Measurements from ENCODE around the gene CD48. TPM values are rescaled to one million over a fixed set of nuclear protein-coding genes. Genes with fewer than 3 reads are reported as not detected.

Gene CD48, protein sequence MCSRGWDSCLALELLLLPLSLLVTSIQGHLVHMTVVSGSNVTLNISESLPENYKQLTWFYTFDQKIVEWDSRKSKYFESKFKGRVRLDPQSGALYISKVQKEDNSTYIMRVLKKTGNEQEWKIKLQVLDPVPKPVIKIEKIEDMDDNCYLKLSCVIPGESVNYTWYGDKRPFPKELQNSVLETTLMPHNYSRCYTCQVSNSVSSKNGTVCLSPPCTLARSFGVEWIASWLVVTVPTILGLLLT
- total RNA-seq, result not detected in 2 replicates

DNA sequence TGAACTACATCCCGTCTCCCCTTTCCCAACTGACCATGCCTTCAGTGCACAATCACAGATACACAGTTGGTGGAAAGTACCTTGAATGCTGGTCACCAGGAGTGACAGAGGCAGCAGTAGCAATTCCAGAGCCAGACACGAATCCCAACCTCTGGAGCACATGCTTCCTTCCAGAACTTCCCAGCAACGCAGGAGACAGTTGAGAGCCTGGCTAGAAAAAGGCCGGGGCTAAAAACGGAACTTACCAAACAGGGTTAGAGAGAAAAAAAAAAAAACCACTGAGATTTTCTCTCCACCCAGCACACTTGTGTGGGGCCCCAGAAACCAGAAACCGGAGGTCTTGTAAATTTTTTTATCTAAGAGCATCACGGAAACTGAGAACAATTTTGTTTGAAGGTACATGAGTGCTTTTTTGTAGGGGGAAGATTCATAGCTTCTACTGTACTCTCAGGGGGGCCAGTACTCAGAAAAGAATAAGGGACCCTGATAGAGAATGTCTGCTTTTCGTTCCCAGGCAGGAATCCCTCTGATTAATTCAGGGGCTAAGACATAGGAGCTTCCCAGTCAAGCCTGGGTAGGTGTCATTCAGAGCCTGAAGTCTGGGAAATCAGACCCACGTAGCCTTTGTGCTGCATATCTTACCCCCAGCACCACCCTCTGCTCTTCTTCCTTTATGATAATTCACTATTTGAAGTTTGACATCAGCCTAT, at the start of gene CD48:
Gene CD48, minus strand, starts transcription at position 221 of the 710 bp plus-strand sequence. Its CDS starts 59 bp downstream, at position 162.

DNA sequence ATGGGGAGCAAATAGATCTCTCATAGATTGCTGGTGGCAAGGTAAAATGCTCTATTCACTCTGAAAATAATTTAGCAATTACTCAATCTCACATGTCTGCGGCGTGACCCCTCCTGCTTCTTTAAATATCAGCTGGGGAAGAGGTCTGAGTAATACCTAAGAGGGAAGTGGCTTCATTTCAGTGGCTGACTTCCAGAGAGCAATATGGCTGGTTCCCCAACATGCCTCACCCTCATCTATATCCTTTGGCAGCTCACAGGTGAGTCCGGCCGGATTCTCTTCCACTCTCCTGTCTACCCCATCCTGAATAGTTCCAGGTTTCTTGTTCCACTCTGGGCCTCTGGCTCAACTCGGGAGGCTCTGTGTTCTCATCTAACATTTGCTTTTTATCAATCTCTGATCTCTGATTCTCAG, 27.5 kb upstream of the CD48 start, which contains the start of gene SLAMF7:
Gene SLAMF7, plus strand, starts transcription at position 150 of the 414 bp plus-strand sequence. Its CDS starts 55 bp downstream, at position 205.

DNA sequence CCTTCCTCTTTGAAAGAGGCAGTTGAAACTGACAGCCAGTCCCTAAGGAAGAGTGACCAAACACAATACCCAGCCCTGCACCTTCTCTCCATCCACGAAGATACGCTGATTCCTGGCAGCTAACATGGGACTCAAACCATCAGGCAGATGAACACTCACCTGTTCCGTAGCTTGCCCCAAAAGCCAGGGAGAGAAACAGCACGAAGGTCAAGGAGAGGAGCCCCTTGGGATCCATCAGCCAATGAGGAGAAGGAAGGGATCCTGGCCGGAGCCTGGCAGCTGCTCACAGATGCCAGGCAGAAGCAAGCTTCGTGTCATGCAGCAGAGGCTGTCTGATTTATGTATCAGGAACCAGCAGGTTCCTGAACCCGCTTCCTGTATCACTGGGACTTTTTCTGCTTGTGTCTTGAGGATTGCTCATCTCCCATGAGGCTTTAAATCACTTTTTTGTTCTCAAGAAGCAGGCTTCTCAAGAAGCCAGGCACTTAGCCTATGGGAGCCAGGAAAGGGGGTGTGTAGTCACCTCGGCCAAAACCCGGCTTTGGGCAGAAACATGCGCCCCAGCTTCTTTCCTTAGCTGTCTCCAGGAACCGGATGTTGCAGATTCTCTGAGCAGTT, 64.8 kb downstream of the CD48 start, which contains the start of gene SLAMF1:
Gene SLAMF1, minus strand, starts transcription at position 334 of the 618 bp plus-strand sequence. Its CDS starts 99 bp downstream, at position 235.

Other genes starting within 250 kb of the CD48 start
- gene SLAMF6, start 188.6 kb downstream of the CD48 start, total RNA-seq, result not detected in 2 replicates
- under 0.01 TPM in 1 of 2 replicates, not detected in the other for gene CD84, start 132.3 kb downstream of the CD48 start, total RNA-seq
- not detected in 2 replicates for gene SLAMF1, start 64.8 kb downstream of the CD48 start, total RNA-seq
- not detected in 2 replicates for gene SLAMF7, start 27.4 kb upstream of the CD48 start, total RNA-seq
- gene LY9, start 84.4 kb upstream of the CD48 start, total RNA-seq, result not detected in 2 replicates
- not detected in 2 replicates for gene CD244, start 151.1 kb upstream of the CD48 start, total RNA-seq
- not detected in 2 replicates for gene ITLN1, start 173.4 kb upstream of the CD48 start, total RNA-seq
- gene ITLN2, start 243.0 kb upstream of the CD48 start, total RNA-seq, result not detected in 2 replicates

Data from subcutaneous preadipocyte (primary cell).